ENCODE results near the gene KLF16. TPM values are rescaled to one million over a fixed set of nuclear protein-coding genes. Genes with fewer than 3 reads are reported as not detected.

KLF16 gene
- total and polyA plus RNA-seq, 9 of the 15 experiments (the other 6 are each of a cell fraction or from before 2014, with no cell fraction given): 0.04 to 60.4 (median 6.8) TPM

DNA sequence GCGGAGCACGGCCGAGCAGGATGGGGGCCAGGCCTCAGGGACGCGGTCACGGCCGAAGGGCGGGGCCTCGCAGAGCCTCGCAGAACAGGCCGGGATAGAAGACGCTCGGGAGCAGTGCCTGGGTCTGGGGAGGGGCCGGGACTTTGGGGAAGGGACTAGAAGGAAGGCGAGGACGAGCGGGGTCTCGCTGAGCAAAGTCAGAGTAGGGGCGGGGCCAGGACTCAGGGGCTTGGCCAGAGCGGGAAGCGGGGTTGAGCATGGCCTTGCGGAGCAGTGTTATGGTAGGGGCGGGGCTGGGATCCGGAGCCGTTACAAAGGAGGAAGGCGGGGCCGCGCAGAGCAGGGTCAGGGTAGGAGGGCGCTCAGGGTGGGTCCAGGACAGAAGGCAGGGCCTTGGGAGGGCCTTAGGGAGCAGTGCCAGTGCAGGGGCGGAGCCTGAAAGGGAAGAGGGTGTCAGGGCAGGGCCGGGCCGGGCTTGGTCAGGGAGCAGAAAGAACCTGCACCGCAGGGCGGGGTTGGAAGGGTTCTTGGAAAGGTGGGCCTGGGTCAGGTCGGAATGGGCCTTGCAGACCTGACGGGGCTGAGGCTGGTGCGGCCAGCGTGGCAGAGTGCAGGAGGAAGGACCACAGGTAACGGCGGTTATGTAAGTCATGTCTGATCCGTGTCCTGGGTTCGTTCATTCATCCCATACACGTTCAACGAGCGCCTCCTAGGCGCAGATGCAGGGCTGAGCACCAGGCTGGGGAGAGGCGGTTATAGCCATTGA is 50.8 kb downstream of the KLF16 start (continued):
- TF ChIP-seq, protein P1, sequence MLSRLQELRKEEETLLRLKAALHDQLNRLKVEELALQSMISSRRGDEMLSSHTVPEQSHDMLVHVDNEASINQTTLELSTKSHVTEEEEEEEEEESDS (CRISPR knock-in tag; IDR thresholded peaks at IDR 0.05): no peak
- TF ChIP-seq, protein P2, sequence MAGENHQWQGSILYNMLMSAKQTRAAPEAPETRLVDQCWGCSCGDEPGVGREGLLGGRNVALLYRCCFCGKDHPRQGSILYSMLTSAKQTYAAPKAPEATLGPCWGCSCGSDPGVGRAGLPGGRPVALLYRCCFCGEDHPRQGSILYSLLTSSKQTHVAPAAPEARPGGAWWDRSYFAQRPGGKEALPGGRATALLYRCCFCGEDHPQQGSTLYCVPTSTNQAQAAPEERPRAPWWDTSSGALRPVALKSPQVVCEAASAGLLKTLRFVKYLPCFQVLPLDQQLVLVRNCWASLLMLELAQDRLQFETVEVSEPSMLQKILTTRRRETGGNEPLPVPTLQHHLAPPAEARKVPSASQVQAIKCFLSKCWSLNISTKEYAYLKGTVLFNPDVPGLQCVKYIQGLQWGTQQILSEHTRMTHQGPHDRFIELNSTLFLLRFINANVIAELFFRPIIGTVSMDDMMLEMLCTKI (IDR thresholded peaks at IDR 0.05; ENCODE audit: partially characterized antibody): no peak
- TF ChIP-seq, protein P3, sequence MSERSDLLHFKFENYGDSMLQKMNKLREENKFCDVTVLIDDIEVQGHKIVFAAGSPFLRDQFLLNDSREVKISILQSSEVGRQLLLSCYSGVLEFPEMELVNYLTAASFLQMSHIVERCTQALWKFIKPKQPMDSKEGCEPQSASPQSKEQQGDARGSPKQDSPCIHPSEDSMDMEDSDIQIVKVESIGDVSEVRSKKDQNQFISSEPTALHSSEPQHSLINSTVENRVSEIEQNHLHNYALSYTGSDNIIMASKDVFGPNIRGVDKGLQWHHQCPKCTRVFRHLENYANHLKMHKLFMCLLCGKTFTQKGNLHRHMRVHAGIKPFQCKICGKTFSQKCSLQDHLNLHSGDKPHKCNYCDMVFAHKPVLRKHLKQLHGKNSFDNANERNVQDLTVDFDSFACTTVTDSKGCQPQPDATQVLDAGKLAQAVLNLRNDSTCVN (CRISPR knock-in tag; IDR thresholded peaks at IDR 0.05): no peak
- TF ChIP-seq CCNT2 (IDR thresholded peaks at IDR 0.05; ENCODE audit: borderline replicate concordance, extremely low read depth, insufficient read length, low read depth, low read length) (peak; percentile 63), PHB (CRISPR knock-in tag; IDR thresholded peaks at IDR 0.05) (no peak), TOE1 (IDR thresholded peaks at IDR 0.05; ENCODE audit: borderline replicate concordance) (peak; percentile 60; the same call in 1 of the 2 replicates), TOE1 (CRISPR knock-in tag; IDR thresholded peaks at IDR 0.05; ENCODE audit: borderline replicate concordance, low read depth) (no peak), FOXA3 (CRISPR knock-in tag; conservative IDR thresholded peaks at IDR 0.05 in 1 of 2, IDR thresholded peaks at IDR 0.05 in 1 of 2) (peak in 1 of 2 experiments; percentile 65; a peak in 1 of 4 replicates), ZNF785 (CRISPR knock-in tag; IDR thresholded peaks at IDR 0.05) (no peak), ZNF140 (CRISPR knock-in tag; IDR thresholded peaks at IDR 0.05) (no peak), CAMTA2 (CRISPR knock-in tag; conservative IDR thresholded peaks at IDR 0.05) (no peak), ZNF232 (CRISPR knock-in tag; IDR thresholded peaks at IDR 0.05) (no peak)
- TF ChIP-seq, protein P4, sequence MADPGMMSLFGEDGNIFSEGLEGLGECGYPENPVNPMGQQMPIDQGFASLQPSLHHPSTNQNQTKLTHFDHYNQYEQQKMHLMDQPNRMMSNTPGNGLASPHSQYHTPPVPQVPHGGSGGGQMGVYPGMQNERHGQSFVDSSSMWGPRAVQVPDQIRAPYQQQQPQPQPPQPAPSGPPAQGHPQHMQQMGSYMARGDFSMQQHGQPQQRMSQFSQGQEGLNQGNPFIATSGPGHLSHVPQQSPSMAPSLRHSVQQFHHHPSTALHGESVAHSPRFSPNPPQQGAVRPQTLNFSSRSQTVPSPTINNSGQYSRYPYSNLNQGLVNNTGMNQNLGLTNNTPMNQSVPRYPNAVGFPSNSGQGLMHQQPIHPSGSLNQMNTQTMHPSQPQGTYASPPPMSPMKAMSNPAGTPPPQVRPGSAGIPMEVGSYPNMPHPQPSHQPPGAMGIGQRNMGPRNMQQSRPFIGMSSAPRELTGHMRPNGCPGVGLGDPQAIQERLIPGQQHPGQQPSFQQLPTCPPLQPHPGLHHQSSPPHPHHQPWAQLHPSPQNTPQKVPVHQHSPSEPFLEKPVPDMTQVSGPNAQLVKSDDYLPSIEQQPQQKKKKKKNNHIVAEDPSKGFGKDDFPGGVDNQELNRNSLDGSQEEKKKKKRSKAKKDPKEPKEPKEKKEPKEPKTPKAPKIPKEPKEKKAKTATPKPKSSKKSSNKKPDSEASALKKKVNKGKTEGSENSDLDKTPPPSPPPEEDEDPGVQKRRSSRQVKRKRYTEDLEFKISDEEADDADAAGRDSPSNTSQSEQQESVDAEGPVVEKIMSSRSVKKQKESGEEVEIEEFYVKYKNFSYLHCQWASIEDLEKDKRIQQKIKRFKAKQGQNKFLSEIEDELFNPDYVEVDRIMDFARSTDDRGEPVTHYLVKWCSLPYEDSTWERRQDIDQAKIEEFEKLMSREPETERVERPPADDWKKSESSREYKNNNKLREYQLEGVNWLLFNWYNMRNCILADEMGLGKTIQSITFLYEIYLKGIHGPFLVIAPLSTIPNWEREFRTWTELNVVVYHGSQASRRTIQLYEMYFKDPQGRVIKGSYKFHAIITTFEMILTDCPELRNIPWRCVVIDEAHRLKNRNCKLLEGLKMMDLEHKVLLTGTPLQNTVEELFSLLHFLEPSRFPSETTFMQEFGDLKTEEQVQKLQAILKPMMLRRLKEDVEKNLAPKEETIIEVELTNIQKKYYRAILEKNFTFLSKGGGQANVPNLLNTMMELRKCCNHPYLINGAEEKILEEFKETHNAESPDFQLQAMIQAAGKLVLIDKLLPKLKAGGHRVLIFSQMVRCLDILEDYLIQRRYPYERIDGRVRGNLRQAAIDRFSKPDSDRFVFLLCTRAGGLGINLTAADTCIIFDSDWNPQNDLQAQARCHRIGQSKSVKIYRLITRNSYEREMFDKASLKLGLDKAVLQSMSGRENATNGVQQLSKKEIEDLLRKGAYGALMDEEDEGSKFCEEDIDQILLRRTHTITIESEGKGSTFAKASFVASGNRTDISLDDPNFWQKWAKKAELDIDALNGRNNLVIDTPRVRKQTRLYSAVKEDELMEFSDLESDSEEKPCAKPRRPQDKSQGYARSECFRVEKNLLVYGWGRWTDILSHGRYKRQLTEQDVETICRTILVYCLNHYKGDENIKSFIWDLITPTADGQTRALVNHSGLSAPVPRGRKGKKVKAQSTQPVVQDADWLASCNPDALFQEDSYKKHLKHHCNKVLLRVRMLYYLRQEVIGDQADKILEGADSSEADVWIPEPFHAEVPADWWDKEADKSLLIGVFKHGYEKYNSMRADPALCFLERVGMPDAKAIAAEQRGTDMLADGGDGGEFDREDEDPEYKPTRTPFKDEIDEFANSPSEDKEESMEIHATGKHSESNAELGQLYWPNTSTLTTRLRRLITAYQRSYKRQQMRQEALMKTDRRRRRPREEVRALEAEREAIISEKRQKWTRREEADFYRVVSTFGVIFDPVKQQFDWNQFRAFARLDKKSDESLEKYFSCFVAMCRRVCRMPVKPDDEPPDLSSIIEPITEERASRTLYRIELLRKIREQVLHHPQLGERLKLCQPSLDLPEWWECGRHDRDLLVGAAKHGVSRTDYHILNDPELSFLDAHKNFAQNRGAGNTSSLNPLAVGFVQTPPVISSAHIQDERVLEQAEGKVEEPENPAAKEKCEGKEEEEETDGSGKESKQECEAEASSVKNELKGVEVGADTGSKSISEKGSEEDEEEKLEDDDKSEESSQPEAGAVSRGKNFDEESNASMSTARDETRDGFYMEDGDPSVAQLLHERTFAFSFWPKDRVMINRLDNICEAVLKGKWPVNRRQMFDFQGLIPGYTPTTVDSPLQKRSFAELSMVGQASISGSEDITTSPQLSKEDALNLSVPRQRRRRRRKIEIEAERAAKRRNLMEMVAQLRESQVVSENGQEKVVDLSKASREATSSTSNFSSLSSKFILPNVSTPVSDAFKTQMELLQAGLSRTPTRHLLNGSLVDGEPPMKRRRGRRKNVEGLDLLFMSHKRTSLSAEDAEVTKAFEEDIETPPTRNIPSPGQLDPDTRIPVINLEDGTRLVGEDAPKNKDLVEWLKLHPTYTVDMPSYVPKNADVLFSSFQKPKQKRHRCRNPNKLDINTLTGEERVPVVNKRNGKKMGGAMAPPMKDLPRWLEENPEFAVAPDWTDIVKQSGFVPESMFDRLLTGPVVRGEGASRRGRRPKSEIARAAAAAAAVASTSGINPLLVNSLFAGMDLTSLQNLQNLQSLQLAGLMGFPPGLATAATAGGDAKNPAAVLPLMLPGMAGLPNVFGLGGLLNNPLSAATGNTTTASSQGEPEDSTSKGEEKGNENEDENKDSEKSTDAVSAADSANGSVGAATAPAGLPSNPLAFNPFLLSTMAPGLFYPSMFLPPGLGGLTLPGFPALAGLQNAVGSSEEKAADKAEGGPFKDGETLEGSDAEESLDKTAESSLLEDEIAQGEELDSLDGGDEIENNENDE (IDR thresholded peaks at IDR 0.05; ENCODE audit: low read depth, low read length): no peak
